GM19099 (cell line): ENCODE data around the gene TMEM179B.

Experiments used
- POLR2A ChIP-seq: IDR thresholded peaks from 3 replicates; pipeline ENCODE4 v1.6.1; 2011; ENCODE audit warnings: low read depth; ENCODE audit not compliant: insufficient read length; ENCODE audit errors: extremely low read depth

Gene TMEM179B

GRCh38 chr11:62777389-62777788, 9.8 kb upstream of the TMEM179B start:
- no peak for TF ChIP-seq POLR2A

DNA sequence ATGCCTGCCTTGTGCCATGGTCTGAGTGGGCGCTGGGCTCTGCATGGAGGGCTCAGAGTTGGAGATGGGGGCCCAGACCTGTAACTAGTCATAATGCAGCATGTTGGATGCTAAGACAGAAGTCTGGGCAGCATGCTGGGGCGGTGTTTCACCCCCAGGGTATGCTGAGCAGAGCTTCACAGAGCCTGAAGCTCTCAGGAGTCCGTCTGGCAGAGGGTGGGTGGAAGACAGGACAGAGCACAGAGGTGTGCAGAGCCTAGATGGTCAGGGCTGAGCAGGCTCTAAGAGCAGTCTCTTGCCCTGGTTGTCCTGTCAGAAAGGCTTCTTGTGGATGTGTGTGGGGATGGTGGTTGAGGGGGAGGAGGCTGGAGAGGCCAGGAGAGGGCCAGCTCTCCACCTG, 8.8 kb upstream of the TMEM179B start:
- no peak for TF ChIP-seq POLR2A

DNA sequence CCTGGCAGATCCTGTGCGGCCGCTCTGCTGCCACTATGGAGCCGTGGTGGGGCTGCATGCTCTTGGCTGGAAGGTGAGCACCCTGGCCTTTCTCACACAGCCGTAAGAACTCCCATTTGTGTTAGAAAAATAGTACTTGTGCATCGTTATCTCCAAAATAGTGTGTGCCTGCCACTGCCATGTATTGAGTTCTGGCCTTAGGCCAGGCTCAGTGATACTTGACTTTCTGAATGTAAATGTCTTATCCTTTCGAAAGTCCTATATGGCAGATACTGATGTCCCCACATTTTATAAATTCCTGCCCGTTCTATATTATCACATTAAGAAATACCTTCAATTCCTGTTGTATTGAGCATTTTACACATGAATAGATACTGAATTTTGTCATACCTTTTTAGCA, 4.4 kb upstream of the TMEM179B start:
- TF ChIP-seq POLR2A: no peak

- no peak for TF ChIP-seq POLR2A
These were observed 741 bp upstream of the TMEM179B start for GRCh38 chr11:62786318-62787004.

- TF ChIP-seq POLR2A: no peak
These were observed 1.8 kb downstream of the TMEM179B start for GRCh38 chr11:62788991-62789390.

GRCh38 chr11:62789576-62789975, 2.4 kb downstream of the TMEM179B start:
- TF ChIP-seq POLR2A: no peak

- peak; percentile 96 for TF ChIP-seq POLR2A
These were observed 4.4 kb downstream of the TMEM179B start, which contains the start of gene TMEM223 for GRCh38 chr11:62791501-62792201. TMEM223 (minus strand) TSS chr11:62792006; CDS start chr11:62791994, 12 bp downstream.

DNA sequence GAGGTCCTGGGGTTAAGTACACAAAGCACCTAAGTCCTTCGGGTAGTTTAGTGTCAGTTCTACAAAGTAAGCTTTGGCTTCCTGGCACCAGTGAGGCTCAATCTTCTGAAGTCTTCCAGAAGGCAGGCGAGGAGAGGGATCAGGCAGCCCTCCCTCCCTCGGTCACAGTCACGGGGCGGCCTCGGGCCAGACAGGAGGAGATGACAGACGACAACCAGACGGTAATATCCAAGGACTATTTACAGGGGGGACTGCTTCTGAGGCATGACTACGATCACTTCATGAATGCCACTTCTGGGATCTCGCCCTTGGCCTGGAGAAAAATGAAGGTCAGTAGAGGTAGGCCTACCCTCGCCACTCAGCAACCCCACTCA, 5.0 kb downstream of the TMEM179B start:
- no peak for TF ChIP-seq POLR2A

GRCh38 chr11:62794201-62794775, 7.1 kb downstream of the TMEM179B start:
- TF ChIP-seq POLR2A: no peak

GRCh38 chr11:62796281-62796680, 9.1 kb downstream of the TMEM179B start:
- TF ChIP-seq POLR2A: no peak

GRCh38 chr11:62799486-62799885, 12.3 kb downstream of the TMEM179B start:
- TF ChIP-seq POLR2A: no peak

DNA sequence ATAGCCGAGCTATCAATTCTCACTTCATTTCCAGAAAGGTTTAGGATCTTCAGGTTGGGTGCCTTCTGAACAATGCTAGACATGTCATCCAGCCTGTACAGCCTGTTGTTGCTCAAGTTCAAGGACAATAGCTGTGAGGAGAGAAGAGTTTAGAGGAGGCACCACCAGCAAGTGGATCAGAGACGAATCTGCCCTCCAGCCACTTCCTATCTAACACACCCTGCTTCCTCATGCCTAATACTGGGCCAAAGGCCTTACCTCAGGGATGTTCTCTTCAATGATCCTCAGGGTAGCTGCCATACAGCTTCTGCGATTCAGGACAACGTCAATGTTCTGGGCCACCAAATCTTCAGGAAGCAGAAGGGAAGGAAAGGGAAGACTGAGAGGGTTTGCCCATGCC, 13.9 kb downstream of the TMEM179B start:
- no peak for TF ChIP-seq POLR2A

- TF ChIP-seq POLR2A: no peak
These were observed 17.3 kb downstream of the TMEM179B start for GRCh38 chr11:62804310-62805075.

DNA sequence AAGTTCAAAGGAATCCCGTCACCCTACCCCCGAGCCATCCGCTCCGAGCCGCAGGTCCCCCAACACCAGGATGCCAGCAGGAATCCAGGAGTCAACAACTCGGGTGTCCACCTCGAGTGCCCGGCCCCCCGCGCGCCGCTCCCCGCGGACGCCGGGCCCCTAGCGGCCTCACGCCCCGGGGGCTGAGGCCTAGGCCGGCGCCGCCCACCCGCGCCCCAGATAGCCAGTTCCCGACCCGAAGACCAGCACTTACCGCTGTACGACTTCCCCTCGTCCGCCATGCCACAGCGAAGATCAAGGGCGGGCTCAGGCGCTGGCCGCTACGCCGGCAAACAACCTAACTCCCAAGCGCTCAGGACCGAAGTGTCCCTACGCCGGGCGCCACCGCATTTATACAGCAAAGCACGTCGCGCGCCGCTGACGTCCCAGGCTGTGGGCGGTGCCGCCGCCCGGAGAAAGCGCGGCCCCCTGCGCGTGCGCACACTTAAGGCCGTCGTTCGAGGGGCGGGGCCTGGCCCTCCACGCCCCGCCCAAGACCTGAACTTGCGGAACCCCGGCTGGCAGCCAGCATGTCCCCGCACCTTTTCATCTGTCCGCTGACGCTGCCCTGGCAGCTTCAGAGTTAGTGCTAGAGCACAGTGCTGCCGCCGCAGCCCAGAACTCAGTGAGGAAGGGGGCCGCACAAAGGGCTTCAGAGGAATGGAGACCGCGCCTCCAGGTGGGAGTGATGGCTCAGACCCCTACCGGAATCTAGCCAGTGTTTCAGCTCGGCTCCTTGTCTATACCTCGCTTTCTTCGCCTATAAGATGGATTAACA, 18.1 kb downstream of the TMEM179B start, which contains the start of gene NXF1:
Gene NXF1 (minus strand): TSS at position 365 of the 817 bp plus-strand sequence. CDS start 84 bp downstream, at position 281.
- TF ChIP-seq POLR2A: peak; percentile 100
